Activated naive CD4-positive, alpha-beta T cell treated with anti-CD3 and anti-CD28 coated beads, Interleukin-2, amount 10 ng/mL, durations not matched to agents 5 hours and 36 hours (primary cell): ENCODE data around the gene CCDC187. TPM values are rescaled to one million over a fixed set of nuclear protein-coding genes. Genes with fewer than 3 reads are reported as not detected.

Experiments used
- total RNA-seq, 2 experiments: library from RNA; stranded (reverse); gene quantifications; one replicate each; pipeline ENCODE4 v1.2.3, GENCODE V29; 2021

The CCDC187 gene
- total RNA-seq: under 1 TPM in 1 of 2 experiments, not detected in 1; 0.08 TPM

GRCh38 chr9:136303825-136304416, at the start of gene CCDC187:
TSS of gene CCDC187 (minus strand) at chr9:136304094. CDS start at chr9:136303830, 264 bp downstream.

GRCh38 chr9:136327304-136327974, 23.5 kb upstream of the CCDC187 start, which contains the start of gene GPSM1:
TSS of gene GPSM1 (plus strand) at chr9:136327539. CDS start at chr9:136327696, 157 bp downstream.

GRCh38 chr9:136245219-136246150, 58.4 kb downstream of the CCDC187 start, which contains the start of gene QSOX2:
TSS of gene QSOX2 (minus strand) at chr9:136245812. CDS start at chr9:136245803, 9 bp downstream.

GRCh38 chr9:136204838-136205706, 98.8 kb downstream of the CCDC187 start, which contains the start of gene LHX3:
TSS of gene LHX3 (minus strand) at chr9:136205128. CDS start at chr9:136205012, 116 bp downstream.

Other genes starting within 250 kb of the CCDC187 start
- gene NACC2, start 208.8 kb downstream of the CCDC187 start, total RNA-seq: 1 to 10 TPM; 8.3 to 8.7 TPM
- 10 to 100 TPM; 51.2 to 52.6 TPM for gene TMEM250, start 185.2 kb downstream of the CCDC187 start, total RNA-seq
- not detected for gene LHX3, start 99.0 kb downstream of the CCDC187 start, total RNA-seq
- 10 to 100 TPM; 11.3 to 12.5 TPM for gene QSOX2, start 58.3 kb downstream of the CCDC187 start, total RNA-seq
- 1 to 10 TPM; 7.0 to 7.3 TPM for gene GPSM1, start 23.4 kb upstream of the CCDC187 start, total RNA-seq
- 10 to 100 TPM; 16.8 TPM for gene DNLZ, start 59.6 kb upstream of the CCDC187 start, total RNA-seq
- gene CARD9, start 69.6 kb upstream of the CCDC187 start, total RNA-seq: under 1 TPM; 0.22 to 0.35 TPM
- 10 to 100 TPM; 11.6 to 13.2 TPM for gene SNAPC4, start 96.1 kb upstream of the CCDC187 start, total RNA-seq
- gene ENTR1, start 106.5 kb upstream of the CCDC187 start, total RNA-seq: 10 to 100 TPM; 76.4 to 77.3 TPM
- 10 to 100 TPM; 51.5 to 56.2 TPM for gene PMPCA, start 106.6 kb upstream of the CCDC187 start, total RNA-seq
- gene INPP5E, start 135.8 kb upstream of the CCDC187 start, total RNA-seq: 10 to 100 TPM; 19.3 to 20.0 TPM
- 10 to 100 TPM; 57.1 to 59.0 TPM for gene SEC16A, start 178.9 kb upstream of the CCDC187 start, total RNA-seq
- gene NOTCH1, start 242.0 kb upstream of the CCDC187 start, total RNA-seq: 10 to 100 TPM; 66.7 to 74.8 TPM